Liver (tissue), 9 donors: ENCODE data around the gene ABHD17A. TPM values are rescaled to one million over a fixed set of nuclear protein-coding genes. Genes with fewer than 3 reads are reported as not detected.

Experiments used
- DNase-seq: peaks from one replicate; pipeline ENCODE4 v3.0.0-alpha.2; 2017; ENCODE audit warnings: low spot score
- H3K27ac ChIP-seq, 2 donors: one replicate each; pipeline ENCODE4 v1.7.0; 2013; ENCODE audit warnings: inconsistent platforms in 2 of 2, low read length in 2 of 2, control low read depth in 1 of 2, low read depth in 1 of 2, mild to moderate bottlenecking in 1 of 2
- H3K27me3 ChIP-seq, 4 donors: one replicate each; pipeline versions ENCODE4 v1.6.1 to v1.7.0; 2013; ENCODE audit warnings: low read length in 3 of 4, inconsistent platforms in 1 of 4, mild to moderate bottlenecking in 1 of 4, moderate library complexity in 1 of 4; ENCODE audit not compliant: control insufficient read depth in 4 of 4, insufficient read depth in 4 of 4
- H3K36me3 ChIP-seq, 4 donors: one replicate each; pipeline versions ENCODE4 v1.6.1 to v1.7.0; 2013; ENCODE audit warnings: low read length in 3 of 4, mild to moderate bottlenecking in 3 of 4, low read depth in 1 of 4, moderate library complexity in 1 of 4; ENCODE audit not compliant: control insufficient read depth in 4 of 4, insufficient read depth in 3 of 4
- H3K4me1 ChIP-seq, 4 donors: one replicate each; pipeline versions ENCODE4 v1.6.1 to v1.7.0; 2013; ENCODE audit warnings: low read length in 3 of 4, mild to moderate bottlenecking in 3 of 4, moderate library complexity in 1 of 4; ENCODE audit not compliant: control insufficient read depth in 4 of 4, insufficient read depth in 4 of 4
- H3K4me3 ChIP-seq, 3 donors: one replicate each; pipeline versions ENCODE4 v1.6.1 to v1.7.0; 2013; ENCODE audit warnings: low read length in 3 of 3, control low read depth in 1 of 3, low read depth in 1 of 3, mild to moderate bottlenecking in 1 of 3
- H3K9ac ChIP-seq, 2 donors: one replicate each; pipeline ENCODE4 v1.7.0; 2013; ENCODE audit warnings: low read length in 2 of 2, mild to moderate bottlenecking in 2 of 2, moderate library complexity in 2 of 2, control low read depth in 1 of 2, low read depth in 1 of 2
- H3K9me3 ChIP-seq, 4 donors: one replicate each; pipeline versions ENCODE4 v1.6.1 to v1.7.0; 2013; ENCODE audit warnings: low read length in 3 of 4; ENCODE audit not compliant: control insufficient read depth in 4 of 4
- ATF3 ChIP-seq: IDR thresholded peaks from 2 replicates; pipeline ENCODE4 v1.6.1; 2016; ENCODE audit warnings: antibody characterized with exemption
- EGR1 ChIP-seq, 2 donors: IDR thresholded peaks; 2 replicates each; pipeline ENCODE4 v1.6.1; 2016 to 2018; ENCODE audit warnings: antibody characterized with exemption in 2 of 2, low read depth in 2 of 2
- FOXA1 ChIP-seq: IDR thresholded peaks from 2 replicates; pipeline ENCODE4 v1.6.1; 2016; ENCODE audit warnings: antibody characterized with exemption
- FOXA2 ChIP-seq: IDR thresholded peaks from 2 replicates; pipeline ENCODE4 v1.6.1; 2016; ENCODE audit warnings: antibody characterized with exemption
- GABPA ChIP-seq, 2 donors: IDR thresholded peaks in 1 of 2; conservative IDR thresholded peaks in 1 of 2; 2 replicates each; pipeline ENCODE4 v1.6.1; 2016; ENCODE audit warnings: antibody characterized with exemption in 2 of 2, mild to moderate bottlenecking in 1 of 2, moderate library complexity in 1 of 2
- HNF4A ChIP-seq, 2 donors: conservative IDR thresholded peaks; 2 replicates each; pipeline ENCODE4 v1.6.1; 2016; ENCODE audit warnings: antibody characterized with exemption in 2 of 2, mild to moderate bottlenecking in 2 of 2
- HNF4G ChIP-seq: IDR thresholded peaks from 2 replicates; pipeline ENCODE4 v1.6.1; 2016; ENCODE audit warnings: antibody characterized with exemption
- JUND ChIP-seq, 2 donors: IDR thresholded peaks; 2 replicates each; pipeline ENCODE4 v1.6.1; 2016; ENCODE audit warnings: antibody characterized with exemption in 2 of 2
- NR2F2 ChIP-seq: IDR thresholded peaks from 2 replicates; pipeline ENCODE4 v1.6.1; 2016; ENCODE audit warnings: antibody characterized with exemption
- RAD21 ChIP-seq, 2 donors: IDR thresholded peaks; 2 replicates each; pipeline ENCODE4 v1.6.1; 2016; ENCODE audit warnings: antibody characterized with exemption in 2 of 2, mild to moderate bottlenecking in 2 of 2
- RXRA ChIP-seq, 2 donors: IDR thresholded peaks; 2 replicates each; pipeline ENCODE4 v1.6.1; 2017 to 2018; ENCODE audit warnings: antibody characterized with exemption in 2 of 2, mild to moderate bottlenecking in 1 of 2
- SP1 ChIP-seq: IDR thresholded peaks from 2 replicates; pipeline ENCODE4 v1.6.1; 2018; ENCODE audit warnings: antibody characterized with exemption, mild to moderate bottlenecking
- TAF1 ChIP-seq: conservative IDR thresholded peaks from 2 replicates; pipeline ENCODE4 v1.6.1; 2016; ENCODE audit warnings: antibody characterized with exemption, mild to moderate bottlenecking
- YY1 ChIP-seq: IDR thresholded peaks from 2 replicates; pipeline ENCODE4 v1.6.1; 2016; ENCODE audit warnings: antibody characterized with exemption, mild to moderate bottlenecking
- ZBTB33 ChIP-seq: IDR thresholded peaks from 2 replicates; pipeline ENCODE4 v1.6.1; 2016; ENCODE audit warnings: antibody characterized with exemption
- WGBS: extraction: QIAGEN DNeasy Blood & Tissue Kit; methylation state at CpG from one replicate; pipeline ENCODE4 v1.1.7; 2013; 5-methylcytosine and 5-hydroxymethylcytosine counted together
- polyA plus RNA-seq, 2 donors: library from polyadenylated mRNA; stranded (reverse) in 1 of 2; unstranded in 1 of 2; fragments of 200-250 nt in 1 of 2; fragments of >200 nt in 1 of 2; fragmentation: Nextera tagmentation in 1 of 2; extraction: Ambion mirVana in 1 of 2; gene quantifications; one replicate each; pipeline versions ENCODE4 v1.2.1 to v1.2.3, GENCODE V29; 2013 to 2015
- total RNA-seq, 2 donors: library from RNA; depleted of rRNA; stranded (reverse); fragments of >200 nt; gene quantifications; one replicate each; pipeline ENCODE4 v1.2.3, GENCODE V29; 2014
- TF ChIP-seq, protein P1 (sequence below): IDR thresholded peaks from 2 replicates; pipeline ENCODE4 v1.6.1; 2016; ENCODE audit warnings: antibody characterized with exemption
- TF ChIP-seq, protein P2 (sequence below): IDR thresholded peaks from 2 replicates; pipeline ENCODE4 v1.6.1; 2016; ENCODE audit warnings: antibody characterized with exemption, mild to moderate bottlenecking
- TF ChIP-seq, protein P3 (sequence below): fragments of 150-350 bp; IDR thresholded peaks from 2 replicates; pipeline ENCODE4 v1.5.1; 2017; ENCODE audit warnings: improper control_type of control experiment, low read depth, low read length; ENCODE audit not compliant: missing input control
- donor health status: healthy.
- donor health status: healthy.
- donor health status: healthy.
- donor health status: healthy.
- donor health status: healthy.

Gene ABHD17A
- total and polyA plus RNA-seq, 4 donors = 8.1 to 30.2 (median 27.0) TPM

DNA sequence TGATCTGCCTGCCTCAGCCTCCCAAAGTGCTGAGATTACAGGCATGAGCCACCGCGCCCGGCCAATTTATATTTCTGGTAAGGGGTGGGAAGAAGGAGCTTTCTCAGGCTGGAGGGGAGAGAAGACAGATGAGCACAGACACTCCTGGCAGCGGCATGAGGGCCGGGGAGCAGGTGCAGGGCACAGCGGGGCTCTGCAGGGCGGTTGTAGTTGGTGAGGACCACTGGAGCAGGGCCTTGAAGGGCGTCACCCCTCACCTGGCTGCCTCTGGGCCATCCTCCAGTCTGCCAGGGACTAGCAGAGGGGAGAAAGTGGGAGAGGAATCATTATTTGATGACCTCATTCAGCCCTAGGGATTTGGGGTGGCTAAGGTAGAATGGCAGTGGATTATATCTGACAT, 47.1 kb upstream of the ABHD17A start (continued):
- TF ChIP-seq, protein P1, sequence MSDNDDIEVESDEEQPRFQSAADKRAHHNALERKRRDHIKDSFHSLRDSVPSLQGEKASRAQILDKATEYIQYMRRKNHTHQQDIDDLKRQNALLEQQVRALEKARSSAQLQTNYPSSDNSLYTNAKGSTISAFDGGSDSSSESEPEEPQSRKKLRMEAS = no peak
- TF ChIP-seq RAD21 (IDR thresholded peaks at IDR 0.05) (no peak), HNF4A (conservative IDR thresholded peaks at IDR 0.05) (no peak), HNF4G (no peak)

GRCh38 chr19:1931445-1931844, 46.1 kb upstream of the ABHD17A start:
- Histone ChIP-seq H3K9ac (no peak overlapping the region), H3K4me1 (peaks cover 3 to 11% (median 10%) of the 10 kb centered on the region in 4 donors), H3K4me3 (no peak overlapping the region), H3K27me3 (no peaks in the 10 kb centered on the region), H3K27ac (no peak overlapping the region), H3K36me3 (no peaks in the 10 kb centered on the region), H3K9me3 (no peaks in the 10 kb centered on the region)
- 92% methylated on average over 1 of the region's 1 CpG for WGBS
- DNase-seq = no peak
- TF ChIP-seq GABPA (IDR thresholded peaks at IDR 0.05 in 1 of 2, conservative IDR thresholded peaks at IDR 0.05 in 1 of 2) (no peak), JUND (IDR thresholded peaks at IDR 0.05) (no peak), TAF1 (no peak), EGR1 (IDR thresholded peaks at IDR 0.05; ENCODE audit: low read depth in 2 of 2) (no peak), FOXA1 (no peak), ATF3 (no peak), HNF4G (no peak), FOXA2 (no peak), HNF4A (conservative IDR thresholded peaks at IDR 0.05) (no peak), SP1 (no peak), RXRA (IDR thresholded peaks at IDR 0.05) (no peak), ZBTB33 (no peak), NR2F2 (no peak), RAD21 (IDR thresholded peaks at IDR 0.05) (no peak), YY1 (no peak)
- TF ChIP-seq, protein P1 = no peak
- TF ChIP-seq, protein P2, sequence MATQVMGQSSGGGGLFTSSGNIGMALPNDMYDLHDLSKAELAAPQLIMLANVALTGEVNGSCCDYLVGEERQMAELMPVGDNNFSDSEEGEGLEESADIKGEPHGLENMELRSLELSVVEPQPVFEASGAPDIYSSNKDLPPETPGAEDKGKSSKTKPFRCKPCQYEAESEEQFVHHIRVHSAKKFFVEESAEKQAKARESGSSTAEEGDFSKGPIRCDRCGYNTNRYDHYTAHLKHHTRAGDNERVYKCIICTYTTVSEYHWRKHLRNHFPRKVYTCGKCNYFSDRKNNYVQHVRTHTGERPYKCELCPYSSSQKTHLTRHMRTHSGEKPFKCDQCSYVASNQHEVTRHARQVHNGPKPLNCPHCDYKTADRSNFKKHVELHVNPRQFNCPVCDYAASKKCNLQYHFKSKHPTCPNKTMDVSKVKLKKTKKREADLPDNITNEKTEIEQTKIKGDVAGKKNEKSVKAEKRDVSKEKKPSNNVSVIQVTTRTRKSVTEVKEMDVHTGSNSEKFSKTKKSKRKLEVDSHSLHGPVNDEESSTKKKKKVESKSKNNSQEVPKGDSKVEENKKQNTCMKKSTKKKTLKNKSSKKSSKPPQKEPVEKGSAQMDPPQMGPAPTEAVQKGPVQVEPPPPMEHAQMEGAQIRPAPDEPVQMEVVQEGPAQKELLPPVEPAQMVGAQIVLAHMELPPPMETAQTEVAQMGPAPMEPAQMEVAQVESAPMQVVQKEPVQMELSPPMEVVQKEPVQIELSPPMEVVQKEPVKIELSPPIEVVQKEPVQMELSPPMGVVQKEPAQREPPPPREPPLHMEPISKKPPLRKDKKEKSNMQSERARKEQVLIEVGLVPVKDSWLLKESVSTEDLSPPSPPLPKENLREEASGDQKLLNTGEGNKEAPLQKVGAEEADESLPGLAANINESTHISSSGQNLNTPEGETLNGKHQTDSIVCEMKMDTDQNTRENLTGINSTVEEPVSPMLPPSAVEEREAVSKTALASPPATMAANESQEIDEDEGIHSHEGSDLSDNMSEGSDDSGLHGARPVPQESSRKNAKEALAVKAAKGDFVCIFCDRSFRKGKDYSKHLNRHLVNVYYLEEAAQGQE = no peak
- TF ChIP-seq, protein P3, sequence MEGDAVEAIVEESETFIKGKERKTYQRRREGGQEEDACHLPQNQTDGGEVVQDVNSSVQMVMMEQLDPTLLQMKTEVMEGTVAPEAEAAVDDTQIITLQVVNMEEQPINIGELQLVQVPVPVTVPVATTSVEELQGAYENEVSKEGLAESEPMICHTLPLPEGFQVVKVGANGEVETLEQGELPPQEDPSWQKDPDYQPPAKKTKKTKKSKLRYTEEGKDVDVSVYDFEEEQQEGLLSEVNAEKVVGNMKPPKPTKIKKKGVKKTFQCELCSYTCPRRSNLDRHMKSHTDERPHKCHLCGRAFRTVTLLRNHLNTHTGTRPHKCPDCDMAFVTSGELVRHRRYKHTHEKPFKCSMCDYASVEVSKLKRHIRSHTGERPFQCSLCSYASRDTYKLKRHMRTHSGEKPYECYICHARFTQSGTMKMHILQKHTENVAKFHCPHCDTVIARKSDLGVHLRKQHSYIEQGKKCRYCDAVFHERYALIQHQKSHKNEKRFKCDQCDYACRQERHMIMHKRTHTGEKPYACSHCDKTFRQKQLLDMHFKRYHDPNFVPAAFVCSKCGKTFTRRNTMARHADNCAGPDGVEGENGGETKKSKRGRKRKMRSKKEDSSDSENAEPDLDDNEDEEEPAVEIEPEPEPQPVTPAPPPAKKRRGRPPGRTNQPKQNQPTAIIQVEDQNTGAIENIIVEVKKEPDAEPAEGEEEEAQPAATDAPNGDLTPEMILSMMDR = no peak
